ENCODE data around the gene COL17A1.
A peak's percentile ranks its signal among the peaks of the same experiment; 100 is the strongest.

COL17A1 gene

DNA sequence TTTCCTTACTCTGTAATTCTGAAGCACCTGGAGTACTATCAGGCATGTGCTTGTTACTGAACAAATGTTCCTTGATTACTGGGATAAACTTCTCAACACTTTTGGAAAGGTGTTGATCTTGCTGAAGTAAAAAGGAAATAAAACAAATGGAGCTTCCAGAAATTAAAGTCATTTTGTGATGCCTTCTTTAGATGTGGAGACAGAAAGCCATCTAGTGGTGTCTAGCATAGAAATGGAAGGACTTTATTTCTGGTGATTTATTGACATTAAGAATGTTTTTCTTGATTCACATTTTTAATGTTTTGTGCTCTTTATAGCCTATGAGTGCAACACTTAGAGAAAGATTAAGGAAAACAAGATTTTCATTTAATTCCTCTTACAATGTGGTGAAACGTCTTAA lies 37.7 kb upstream of the COL17A1 start:
- no CpG with 5 or more reads among the region's 1 CpG for WGBS, 2 donors (ENCODE audit: extremely low coverage in 2 of 2, insufficient read length in 2 of 2, insufficient replicate concordance in 1 of 2)
- no peak overlapping the region for H4K8ac ChIP-seq (ENCODE audit: low read depth, low read length)
- no peak overlapping the region for H3K23ac ChIP-seq (ENCODE audit: low read depth, low read length, poor library complexity)
- H3K27ac ChIP-seq (replicated peaks; ENCODE audit: low read length) = no peak overlapping the region
- DNase-seq (ENCODE audit: low spot score) = no peak
- no peaks in the 10 kb centered on the region for H3K79me1 ChIP-seq (ENCODE audit: low read depth, low read length)
- no peak overlapping the region for H3K9ac ChIP-seq (ENCODE audit: low read depth, low read length, poor library complexity)
- H4K91ac ChIP-seq (ENCODE audit: low read depth, low read length, poor library complexity) = no peak overlapping the region
- no peak overlapping the region for H2BK15ac ChIP-seq (ENCODE audit: low read length)
- peaks cover 0 to 25% of the 10 kb centered on the region in 2 donors for H3K36me3 ChIP-seq (replicated peaks in 1 of 2; ENCODE audit: control insufficient read depth in 2 of 2, insufficient read depth in 2 of 2, low read length in 2 of 2)
- H3K9me3 ChIP-seq (replicated peaks in 1 of 2; ENCODE audit: control insufficient read depth in 2 of 2, insufficient read depth in 1 of 2, low read depth in 1 of 2, low read length in 2 of 2) = no peaks in the 10 kb centered on the region
- no peak overlapping the region for H3K4me2 ChIP-seq (ENCODE audit: insufficient read depth, low read length, poor library complexity, severe bottlenecking)
- H3K4me3 ChIP-seq (ENCODE audit: low read length in 2 of 2) = no peak overlapping the region
- H3K14ac ChIP-seq (ENCODE audit: low read length) = no peak overlapping the region
- no peak overlapping the region for H2AFZ ChIP-seq (ENCODE audit: low read length)
- no peak overlapping the region for H2BK12ac ChIP-seq (ENCODE audit: low read length)
- no peaks in the 10 kb centered on the region for H3K27me3 ChIP-seq (ENCODE audit: control insufficient read depth in 3 of 3, insufficient read depth in 3 of 3, low read depth in 1 of 3, low read length in 3 of 3)
- no peak overlapping the region for H2AK5ac ChIP-seq (ENCODE audit: low read depth, low read length)
- peaks cover 8 to 14% of the 10 kb centered on the region in 2 donors for H3K4me1 ChIP-seq (ENCODE audit: control insufficient read depth in 2 of 2, insufficient read depth in 1 of 2, low read depth in 1 of 2, low read length in 2 of 2)
- H2BK5ac ChIP-seq (ENCODE audit: low read length) = no peak overlapping the region
- no peak overlapping the region for H2BK120ac ChIP-seq (ENCODE audit: low read depth, low read length)
- no peak overlapping the region for H3K4ac ChIP-seq (ENCODE audit: low read length)
- H3K18ac ChIP-seq (ENCODE audit: low read length) = no peak overlapping the region

DNA sequence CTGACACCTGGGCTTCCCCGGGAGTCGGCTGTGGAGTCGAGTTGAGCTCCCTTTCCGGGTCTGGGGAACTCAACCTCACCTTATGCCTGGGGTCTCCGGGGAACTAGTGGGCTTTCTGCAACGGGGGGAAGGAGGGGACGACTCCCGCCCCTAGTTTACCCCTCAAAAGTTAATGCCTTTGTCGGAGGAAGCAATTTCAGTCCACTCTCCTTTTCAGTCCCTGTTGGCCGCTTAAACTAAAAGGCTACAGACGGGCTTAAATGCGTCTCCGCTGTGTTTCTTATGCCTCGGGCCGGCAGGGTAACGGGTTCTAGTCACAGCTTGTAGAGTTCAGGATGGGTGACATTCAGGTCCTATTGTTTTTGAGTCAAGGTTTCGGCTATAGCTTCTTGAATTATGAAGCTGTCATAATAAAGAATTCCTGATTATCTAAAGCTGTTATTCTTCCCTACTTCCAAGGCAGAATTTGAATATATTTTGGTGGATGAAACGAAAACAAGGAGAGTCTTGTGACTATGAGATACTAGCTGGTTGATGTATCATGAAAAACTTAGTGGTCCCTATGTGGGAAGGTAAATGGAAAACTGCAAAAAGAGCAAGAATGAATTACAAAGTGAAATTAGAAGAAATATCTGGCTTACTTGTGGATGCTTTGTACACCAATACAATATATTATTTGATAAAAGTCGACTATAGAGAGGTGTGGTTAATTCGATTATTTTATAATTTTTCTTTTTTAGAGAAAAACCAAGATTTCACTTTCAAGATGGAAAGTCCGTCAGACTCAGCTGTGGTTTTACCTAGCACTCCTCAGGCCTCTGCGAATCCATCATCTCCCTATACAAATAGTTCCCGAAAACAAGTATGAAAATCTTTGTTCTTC lies 36.8 kb upstream of the COL17A1 start:
- no peak overlapping the region for H2BK15ac ChIP-seq (ENCODE audit: low read length)
- H2BK12ac ChIP-seq (ENCODE audit: low read length) = no peak overlapping the region
- no peak overlapping the region for H3K14ac ChIP-seq (ENCODE audit: low read length)
- H2BK5ac ChIP-seq (ENCODE audit: low read length) = no peak overlapping the region
- H3K9me3 ChIP-seq (replicated peaks in 1 of 2; ENCODE audit: control insufficient read depth in 2 of 2, insufficient read depth in 1 of 2, low read depth in 1 of 2, low read length in 2 of 2) = no peaks in the 10 kb centered on the region
- H3K18ac ChIP-seq (ENCODE audit: low read length) = peak overlapping the region; percentile 49
- H3K4me1 ChIP-seq (ENCODE audit: control insufficient read depth in 2 of 2, insufficient read depth in 1 of 2, low read depth in 1 of 2, low read length in 2 of 2) = peaks cover 8 to 14% of the 10 kb centered on the region in 2 donors
- H3K79me1 ChIP-seq (ENCODE audit: low read depth, low read length) = no peaks in the 10 kb centered on the region
- H3K4me2 ChIP-seq (ENCODE audit: insufficient read depth, low read length, poor library complexity, severe bottlenecking) = peak overlapping the region; percentile 68
- no peak overlapping the region for H2BK120ac ChIP-seq (ENCODE audit: low read depth, low read length)
- no peak overlapping the region for H3K4ac ChIP-seq (ENCODE audit: low read length)
- H4K91ac ChIP-seq (ENCODE audit: low read depth, low read length, poor library complexity) = no peak overlapping the region
- WGBS, 2 donors (ENCODE audit: extremely low coverage in 2 of 2, insufficient read length in 2 of 2, insufficient replicate concordance in 1 of 2) = no CpG with 5 or more reads among the region's 23 CpGs
- no peak overlapping the region for H3K23ac ChIP-seq (ENCODE audit: low read depth, low read length, poor library complexity)
- peak overlapping the region; percentile 89 for H2AFZ ChIP-seq (ENCODE audit: low read length)
- peak overlapping the region; percentile 84 for H3K27ac ChIP-seq (replicated peaks; ENCODE audit: low read length)
- H3K9ac ChIP-seq (ENCODE audit: low read depth, low read length, poor library complexity) = no peak overlapping the region
- no peak overlapping the region for H2AK5ac ChIP-seq (ENCODE audit: low read depth, low read length)
- peak overlapping the region; percentile 73 to 83 for H3K4me3 ChIP-seq (ENCODE audit: low read length in 2 of 2)
- H3K36me3 ChIP-seq (replicated peaks in 1 of 2; ENCODE audit: control insufficient read depth in 2 of 2, insufficient read depth in 2 of 2, low read length in 2 of 2) = peaks cover 0 to 25% of the 10 kb centered on the region in 2 donors
- no peaks in the 10 kb centered on the region for H3K27me3 ChIP-seq (ENCODE audit: control insufficient read depth in 3 of 3, insufficient read depth in 3 of 3, low read depth in 1 of 3, low read length in 3 of 3)
- H4K8ac ChIP-seq (ENCODE audit: low read depth, low read length) = no peak overlapping the region
- DNase-seq (ENCODE audit: low spot score) = no peak

DNA sequence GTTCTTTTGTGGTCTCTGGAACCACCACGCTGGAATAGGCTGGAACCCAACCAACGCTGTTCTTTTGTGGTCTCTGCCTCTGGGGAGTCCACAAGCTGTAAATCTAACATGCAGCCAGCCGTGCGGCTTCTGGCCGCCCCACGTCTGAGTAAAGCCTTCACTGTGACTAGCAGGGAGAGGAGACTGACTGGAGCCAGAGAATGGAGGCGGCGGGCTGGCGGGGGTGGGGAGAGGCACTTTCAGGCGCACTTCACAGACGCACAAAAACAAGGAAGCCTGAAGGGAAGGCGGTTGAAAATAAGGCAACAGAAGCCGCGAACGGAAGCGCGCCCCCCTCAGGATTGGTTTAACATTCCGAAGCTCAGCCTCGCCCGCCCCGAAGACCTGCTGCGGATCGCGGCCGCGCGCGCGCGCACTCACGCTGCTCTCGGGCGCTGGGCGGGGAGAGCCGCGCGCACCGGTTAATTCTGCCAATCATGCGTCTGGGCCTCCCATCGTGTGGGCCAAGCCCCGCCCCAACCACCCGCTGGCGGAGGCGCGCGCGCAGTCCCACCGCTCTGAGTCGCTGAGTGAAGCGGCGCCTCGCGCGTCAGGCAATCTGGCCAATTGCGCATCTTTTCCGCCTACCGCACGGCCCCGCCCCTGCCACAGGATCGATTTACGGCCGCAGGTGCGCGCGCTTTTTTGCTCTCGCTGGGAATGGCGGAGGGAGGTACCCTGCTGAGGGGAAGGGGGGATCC lies 36.0 kb upstream of the COL17A1 start, which contains the start of gene SFR1:
Gene SFR1 (plus strand): TSS at position 687 of the 740 bp plus-strand sequence. CDS start 13 bp downstream, at position 700.
- H2BK15ac ChIP-seq (ENCODE audit: low read length) = no peak within 1 kb of the TSS
- H3K4ac ChIP-seq (ENCODE audit: low read length) = no peak within 1 kb of the TSS

More for the DNA sequence above, 36.0 kb upstream of the COL17A1 start, which contains the start of gene SFR1:
- H2BK12ac ChIP-seq (ENCODE audit: low read length) = no peak within 1 kb of the TSS
- peak within 1 kb of the TSS; percentile 90 for H3K4me2 ChIP-seq (ENCODE audit: insufficient read depth, low read length, poor library complexity, severe bottlenecking)
- no peak within 1 kb of the TSS for H2AK5ac ChIP-seq (ENCODE audit: low read depth, low read length)
- no peaks in the 10 kb centered on the region for H3K27me3 ChIP-seq (ENCODE audit: control insufficient read depth in 3 of 3, insufficient read depth in 3 of 3, low read depth in 1 of 3, low read length in 3 of 3)
- H3K23ac ChIP-seq (ENCODE audit: low read depth, low read length, poor library complexity) = no peak within 1 kb of the TSS
- no CpG with 5 or more reads among the region's 67 CpGs for WGBS, 2 donors (ENCODE audit: extremely low coverage in 2 of 2, insufficient read length in 2 of 2, insufficient replicate concordance in 1 of 2)
- H3K27ac ChIP-seq (replicated peaks; ENCODE audit: low read length) = peak within 1 kb of the TSS; percentile 99
- H2AFZ ChIP-seq (ENCODE audit: low read length) = peak within 1 kb of the TSS; percentile 94
- no peak within 1 kb of the TSS for H3K14ac ChIP-seq (ENCODE audit: low read length)
- H3K18ac ChIP-seq (ENCODE audit: low read length) = peak within 1 kb of the TSS; percentile 98
- no peak within 1 kb of the TSS for H4K8ac ChIP-seq (ENCODE audit: low read depth, low read length)
- peak within 1 kb of the TSS; percentile 76 for H2BK5ac ChIP-seq (ENCODE audit: low read length)
- H3K79me1 ChIP-seq (ENCODE audit: low read depth, low read length) = no peaks in the 10 kb centered on the region
- no peak within 1 kb of the TSS for H4K91ac ChIP-seq (ENCODE audit: low read depth, low read length, poor library complexity)
- DNase-seq (ENCODE audit: low spot score) = peak; percentile 99
- H3K9ac ChIP-seq (ENCODE audit: low read depth, low read length, poor library complexity) = peak within 1 kb of the TSS; percentile 92
- no peak within 1 kb of the TSS for H2BK120ac ChIP-seq (ENCODE audit: low read depth, low read length)
- H3K4me1 ChIP-seq (ENCODE audit: control insufficient read depth in 2 of 2, insufficient read depth in 1 of 2, low read depth in 1 of 2, low read length in 2 of 2) = peaks cover 3 to 14% of the 10 kb centered on the region in 2 donors
- H3K4me3 ChIP-seq (ENCODE audit: low read length in 2 of 2) = peak within 1 kb of the TSS; percentile 79 to 83
- no peaks in the 10 kb centered on the region for H3K9me3 ChIP-seq (replicated peaks in 1 of 2; ENCODE audit: control insufficient read depth in 2 of 2, insufficient read depth in 1 of 2, low read depth in 1 of 2, low read length in 2 of 2)
- peaks cover 0 to 22% of the 10 kb centered on the region in 2 donors for H3K36me3 ChIP-seq (replicated peaks in 1 of 2; ENCODE audit: control insufficient read depth in 2 of 2, insufficient read depth in 2 of 2, low read length in 2 of 2)

Measured in neuronal stem cell (in vitro differentiated cells).